KOPT-K1 (cell line): Measurements from ENCODE around the gene METTL2A.
"Not testable (repeated sequence)": the region's sequence is repeated elsewhere in the genome, so short reads cannot be mapped to it uniquely, and the experiment has no call there.

Experiments used
- H3K27ac ChIP-seq: fragments of 200-600 bp; sonication (generic); 2 replicates; pipeline ENCODE4 v1.5.1; 2016; ENCODE audit warnings: antibody characterized with exemption, mild to moderate bottlenecking, low read depth, low read length; ENCODE audit not compliant: poor library complexity, severe bottlenecking
- H3K36me3 ChIP-seq: fragments of 200-600 bp; sonication (generic); 2 replicates; pipeline ENCODE4 v1.5.1; 2017; ENCODE audit warnings: antibody characterized with exemption, mild to moderate bottlenecking, low read length, moderate library complexity; ENCODE audit not compliant: insufficient read depth
- H3K9me3 ChIP-seq: fragments of 200-600 bp; sonication (generic); 2 replicates; pipeline ENCODE4 v1.5.1; 2017; ENCODE audit warnings: antibody characterized with exemption, low read length, mild to moderate bottlenecking; ENCODE audit not compliant: insufficient read depth, poor library complexity, severe bottlenecking

METTL2A gene

DNA sequence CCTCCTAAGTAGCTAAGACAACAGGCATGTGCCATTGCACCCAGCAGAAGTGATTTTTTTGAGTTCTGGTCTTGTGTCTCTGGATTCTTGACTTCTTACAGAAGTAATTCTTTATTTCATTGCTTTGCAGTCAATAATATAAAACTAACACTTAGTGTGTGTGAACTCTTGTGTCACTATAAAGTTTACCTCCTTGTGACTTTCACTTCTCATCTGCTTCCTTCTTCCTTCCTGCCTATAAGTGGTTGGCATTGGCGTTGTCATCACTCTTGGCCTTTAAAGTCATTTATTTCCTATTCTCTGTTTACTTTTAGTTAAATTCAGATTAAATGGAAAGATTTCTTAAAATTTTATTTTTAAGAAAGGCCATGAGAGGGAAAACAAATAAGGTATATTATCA is 67.3 kb downstream of the METTL2A start:
- H3K27ac ChIP-seq, H3K9me3 ChIP-seq: not testable (repeated sequence)
- peaks cover 56% of the 10 kb centered on the region for H3K36me3 ChIP-seq

GRCh38 chr17:62493049-62493655 is 69.5 kb downstream of the METTL2A start:
- H3K36me3 ChIP-seq = peaks cover 39% of the 10 kb centered on the region
- H3K27ac ChIP-seq, H3K9me3 ChIP-seq: not testable (repeated sequence)

GRCh38 chr17:62494073-62494472 is 70.4 kb downstream of the METTL2A start:
- peaks cover 30% of the 10 kb centered on the region for H3K36me3 ChIP-seq
- H3K27ac ChIP-seq, H3K9me3 ChIP-seq: not testable (repeated sequence)

DNA sequence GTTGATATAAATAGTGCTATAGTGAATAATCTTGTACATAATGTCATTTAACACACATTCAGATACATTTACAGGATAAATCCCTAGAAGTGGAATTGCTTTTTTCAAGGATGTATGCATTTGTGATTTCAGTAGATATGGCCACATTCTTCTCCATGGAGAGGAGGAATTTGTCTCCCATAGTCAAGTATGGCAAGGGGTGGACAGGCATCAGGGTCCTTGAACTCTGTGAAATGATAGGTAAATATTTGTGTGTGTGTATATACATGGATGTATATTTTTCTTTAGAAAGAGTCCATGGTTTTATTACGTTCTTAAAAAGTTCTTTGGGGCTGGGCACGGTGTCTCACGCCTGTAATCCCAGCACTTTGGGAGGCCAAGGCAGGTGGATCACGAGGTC is 72.6 kb downstream of the METTL2A start:
- peaks cover 22% of the 10 kb centered on the region for H3K36me3 ChIP-seq
- H3K27ac ChIP-seq, H3K9me3 ChIP-seq: not testable (repeated sequence)

DNA sequence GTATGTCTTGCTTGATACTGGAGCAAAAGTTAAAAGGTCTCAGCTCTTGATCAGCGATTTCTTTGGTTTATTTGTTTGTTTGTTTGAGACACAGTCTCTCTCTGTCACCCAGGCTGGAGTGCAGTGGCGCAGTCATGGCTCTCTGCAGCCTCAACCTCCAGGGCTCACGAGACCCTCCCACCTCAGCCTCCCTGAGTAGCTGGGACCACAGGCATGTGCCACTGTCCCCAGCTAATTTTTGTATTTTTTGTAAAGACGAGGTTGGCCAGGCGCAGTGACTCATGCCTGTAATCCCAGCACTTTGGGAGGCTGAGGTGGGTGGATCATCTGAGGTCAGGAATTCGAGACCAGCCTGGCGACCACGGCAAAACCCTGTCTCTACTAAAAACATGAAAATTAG is 75.1 kb downstream of the METTL2A start:
- H3K9me3 ChIP-seq, H3K36me3 ChIP-seq, H3K27ac ChIP-seq: not testable (repeated sequence)
